Heart left ventricle (tissue), 13 donors: ENCODE results near the gene NKTR.

Experiments used
- CTCF ChIP-seq, 12 donors: fragments of 200-600 bp; sonication (generic) in 4 of 12; IDR thresholded peaks; one replicate each; pipeline versions ENCODE4 v1.5.0 to v1.8.0; 2018 to 2022; ENCODE audit warnings: antibody characterized with exemption in 12 of 12, mild to moderate bottlenecking in 5 of 12
- POLR2A ChIP-seq, 2 donors: fragments of 450-650 bp; IDR thresholded peaks; one replicate each; pipeline ENCODE4 v1.6.1; 2017; ENCODE audit warnings: antibody characterized with exemption in 2 of 2, mild to moderate bottlenecking in 2 of 2, moderate library complexity in 2 of 2
- donor health status: ischemic (EF 13 %, LVEDD 7.1; RV severe dilation, severe dysfunction).
- donor health status: DM: no; HTN: yes; CAD: no.
- donor health status: DM: no; HTN: no; CAD: no.
- donor health status: ischemic (EF 25% LVEDD 6.9; RV normal size, moderate dysfunction).
- donor health status: ischemic (EF 25% LVEDD 5.7; RV mildly dilated, moderate dysfunction).
- donor health status: ischemic (EF 35%, LVEDD 5.7; RV mildly dilated, moderate dysfunction).
- donor health status: nonischemic (EF 11% LVEDD 7.7; RV severe dilation, severe dysfunction).
- donor health status: DM: yes; HTN: yes; CAD: no.
- donor health status: PGD.
- donor health status: ischemic (EF 29% LVEDD 5.4; RV normal size, mild dysfunction).
- donor health status: nonischemic (EF 23%, LVEDD 6.1; RV moderate dilation, normal function).

- TF ChIP-seq CTCF (IDR thresholded peaks at IDR 0.05), result no peak
- no peak for TF ChIP-seq POLR2A (IDR thresholded peaks at IDR 0.05)
Observed at GRCh38 chr3:42649783-42650182, 49.3 kb downstream of the NKTR start.
